Activated CD4-positive, alpha-beta T cell treated with anti-CD3 and anti-CD28 coated beads, Interleukin-2, amount 10 ng/mL, durations not matched to agents 24 days and 14 days (primary cell): ENCODE measurements around the gene GSK3B. TPM values are rescaled to one million over a fixed set of nuclear protein-coding genes. Genes with fewer than 3 reads are reported as not detected.

Source experiments
- DNase-seq: peaks from one replicate; pipeline ENCODE4 v3.0.0; 2022
- H3K27ac Mint-ChIP-seq: one replicate; pipeline ENCODE4 v1.8.0; 2022; ENCODE audit warnings: mild to moderate bottlenecking, mixed read lengths
- H3K27me3 Mint-ChIP-seq: one replicate; pipeline ENCODE4 v1.8.0; 2022; ENCODE audit warnings: mixed read lengths
- H3K36me3 Mint-ChIP-seq: one replicate; pipeline ENCODE4 v1.8.0; 2022; ENCODE audit warnings: low read depth, mild to moderate bottlenecking, mixed read lengths
- H3K4me1 Mint-ChIP-seq: one replicate; pipeline ENCODE4 v1.8.0; 2021; ENCODE audit warnings: mixed read lengths
- H3K4me3 Mint-ChIP-seq: one replicate; pipeline ENCODE4 v1.8.0; 2022; ENCODE audit warnings: mild to moderate bottlenecking, moderate library complexity, mixed read lengths
- H3K9me3 Mint-ChIP-seq: one replicate; pipeline ENCODE4 v1.8.0; 2021; ENCODE audit warnings: mixed read lengths
- intact Hi-C: fragments of 100-400 bp; cut with micrococcal nuclease; formaldehyde crosslinking; loops from one replicate; pipeline ENCODE4 v1.15.1; 2023
- total RNA-seq: library from RNA; stranded (reverse); gene quantifications from 2 replicates; pipeline ENCODE4 v1.2.3, GENCODE V29; 2022

GSK3B gene
- total RNA-seq, 1 donor from 2014 or later, result 37.1 TPM

- Mint-ChIP-seq H3K4me3 (no peak overlapping the region), H3K27me3 (peaks cover 27% of the 10 kb centered on the region), H3K4me1 (no peaks in the 10 kb centered on the region), H3K27ac (no peak overlapping the region), H3K9me3 (no peaks in the 10 kb centered on the region), H3K36me3 (no peaks in the 10 kb centered on the region)
- no peak for DNase-seq
- intact Hi-C loops, result no loop called here
Observed at GRCh38 chr3:119800844-119801243, 293.4 kb downstream of the GSK3B start.

- no peaks in the 10 kb centered on the region for H3K4me1 Mint-ChIP-seq
Observed at GRCh38 chr3:119796785-119797184, 297.5 kb downstream of the GSK3B start.

GRCh38 chr3:119796368-119796767 lies 297.9 kb downstream of the GSK3B start:
- Mint-ChIP-seq H3K4me1 (no peaks in the 10 kb centered on the region), H3K4me3 (no peak overlapping the region), H3K27ac (no peak overlapping the region), H3K9me3 (no peaks in the 10 kb centered on the region), H3K36me3 (no peaks in the 10 kb centered on the region), H3K27me3 (peaks cover 26% of the 10 kb centered on the region)
- DNase-seq, result no peak
- intact Hi-C loops, result no loop called here

More at GRCh38 chr3:119796785-119797184, 297.5 kb downstream of the GSK3B start:
- Mint-ChIP-seq H3K9me3 (no peaks in the 10 kb centered on the region), H3K27me3 (peaks cover 28% of the 10 kb centered on the region), H3K36me3 (no peaks in the 10 kb centered on the region), H3K4me3 (no peak overlapping the region), H3K27ac (no peak overlapping the region)
- DNase-seq, result no peak
- intact Hi-C loops, result no loop called here

GRCh38 chr3:119795849-119796248 lies 298.4 kb downstream of the GSK3B start:
- DNase-seq, result no peak
- H3K4me3 Mint-ChIP-seq, result no peak overlapping the region
- peaks cover 23% of the 10 kb centered on the region for H3K27me3 Mint-ChIP-seq
- intact Hi-C loops, result no loop called here
- H3K27ac Mint-ChIP-seq, result no peak overlapping the region
- H3K36me3 Mint-ChIP-seq, result no peaks in the 10 kb centered on the region
- no peaks in the 10 kb centered on the region for H3K9me3 Mint-ChIP-seq
- H3K4me1 Mint-ChIP-seq, result no peaks in the 10 kb centered on the region

- intact Hi-C loops, result no loop called here
- Mint-ChIP-seq H3K27me3 (peaks cover 19% of the 10 kb centered on the region), H3K4me3 (no peak overlapping the region), H3K4me1 (no peaks in the 10 kb centered on the region), H3K27ac (no peak overlapping the region), H3K36me3 (no peaks in the 10 kb centered on the region), H3K9me3 (no peaks in the 10 kb centered on the region)
- no peak for DNase-seq
Observed at GRCh38 chr3:119794971-119795612, 299.2 kb downstream of the GSK3B start.

- intact Hi-C loops, result no loop called here
- no peak for DNase-seq
- Mint-ChIP-seq H3K36me3 (no peaks in the 10 kb centered on the region), H3K27me3 (peaks cover 17% of the 10 kb centered on the region), H3K4me3 (no peak overlapping the region), H3K4me1 (no peaks in the 10 kb centered on the region), H3K27ac (no peak overlapping the region), H3K9me3 (no peaks in the 10 kb centered on the region)
Observed at GRCh38 chr3:119794401-119794800, 299.8 kb downstream of the GSK3B start.

- no peak overlapping the region for H3K4me3 Mint-ChIP-seq
- H3K9me3 Mint-ChIP-seq, result no peaks in the 10 kb centered on the region
- H3K27ac Mint-ChIP-seq, result no peak overlapping the region
- H3K4me1 Mint-ChIP-seq, result no peaks in the 10 kb centered on the region
- DNase-seq, result no peak
- intact Hi-C loops, result no loop called here
- H3K36me3 Mint-ChIP-seq, result no peaks in the 10 kb centered on the region
- peaks cover 11% of the 10 kb centered on the region for H3K27me3 Mint-ChIP-seq
Observed at GRCh38 chr3:119792270-119792669, 302.0 kb downstream of the GSK3B start.

- DNase-seq, result no peak
Observed at GRCh38 chr3:119790369-119790768, 303.9 kb downstream of the GSK3B start.

GRCh38 chr3:119786409-119786808 lies 307.8 kb downstream of the GSK3B start:
- Mint-ChIP-seq H3K4me1 (no peaks in the 10 kb centered on the region), H3K36me3 (no peaks in the 10 kb centered on the region), H3K4me3 (no peak overlapping the region), H3K9me3 (no peaks in the 10 kb centered on the region), H3K27ac (no peak overlapping the region), H3K27me3 (peaks cover 3% of the 10 kb centered on the region)
- peak; percentile 26 for DNase-seq
- intact Hi-C loops, result no loop called here

More at GRCh38 chr3:119790369-119790768, 303.9 kb downstream of the GSK3B start:
- Mint-ChIP-seq H3K9me3 (no peaks in the 10 kb centered on the region), H3K27me3 (peaks cover under 1% of the 10 kb centered on the region), H3K27ac (no peak overlapping the region), H3K4me3 (no peak overlapping the region), H3K36me3 (no peaks in the 10 kb centered on the region), H3K4me1 (no peaks in the 10 kb centered on the region)
- intact Hi-C loops, result no loop called here

- H3K27ac Mint-ChIP-seq, result no peak overlapping the region
- intact Hi-C loops, result no loop called here
Observed at GRCh38 chr3:119783883-119784282, 310.4 kb downstream of the GSK3B start.

GRCh38 chr3:119783255-119783654 lies 311.0 kb downstream of the GSK3B start:
- H3K4me3 Mint-ChIP-seq, result no peak overlapping the region
- intact Hi-C loops, result no loop called here

More at GRCh38 chr3:119783883-119784282, 310.4 kb downstream of the GSK3B start:
- no peak for DNase-seq
- Mint-ChIP-seq H3K36me3 (no peaks in the 10 kb centered on the region), H3K4me1 (peaks cover 3% of the 10 kb centered on the region), H3K4me3 (no peak overlapping the region), H3K9me3 (no peaks in the 10 kb centered on the region), H3K27me3 (peaks cover 3% of the 10 kb centered on the region)

GRCh38 chr3:119782460-119782859 lies 311.8 kb downstream of the GSK3B start:
- no peak overlapping the region for H3K27ac Mint-ChIP-seq
- H3K4me1 Mint-ChIP-seq, result peaks cover 3% of the 10 kb centered on the region
- H3K4me3 Mint-ChIP-seq, result no peak overlapping the region
- no peaks in the 10 kb centered on the region for H3K36me3 Mint-ChIP-seq
- DNase-seq, result no peak
- H3K9me3 Mint-ChIP-seq, result no peaks in the 10 kb centered on the region
- intact Hi-C loops, result no loop called here
- H3K27me3 Mint-ChIP-seq, result peaks cover 3% of the 10 kb centered on the region

More at GRCh38 chr3:119783255-119783654, 311.0 kb downstream of the GSK3B start:
- no peak overlapping the region for H3K27ac Mint-ChIP-seq
- no peaks in the 10 kb centered on the region for H3K9me3 Mint-ChIP-seq
- no peaks in the 10 kb centered on the region for H3K36me3 Mint-ChIP-seq
- H3K4me1 Mint-ChIP-seq, result peaks cover 3% of the 10 kb centered on the region
- no peak for DNase-seq
- H3K27me3 Mint-ChIP-seq, result peaks cover 3% of the 10 kb centered on the region

- Mint-ChIP-seq H3K36me3 (no peaks in the 10 kb centered on the region), H3K4me1 (peaks cover 3% of the 10 kb centered on the region), H3K27ac (no peak within 1 kb of the TSS), H3K4me3 (no peak within 1 kb of the TSS), H3K27me3 (peaks cover 3% of the 10 kb centered on the region), H3K9me3 (peaks cover under 1% of the 10 kb centered on the region)
- intact Hi-C loops, result no loop called here
- DNase-seq, result no peak
Observed at GRCh38 chr3:119781330-119782198, 312.7 kb downstream of the GSK3B start, which contains the start of gene NR1I2. Gene NR1I2, plus strand, starts transcription at chr3:119782101.

- H3K36me3 Mint-ChIP-seq, result no peaks in the 10 kb centered on the region
- H3K27me3 Mint-ChIP-seq, result peaks cover 3% of the 10 kb centered on the region
- no peak for DNase-seq
- no peak overlapping the region for H3K27ac Mint-ChIP-seq
- intact Hi-C loops, result no loop called here
- H3K9me3 Mint-ChIP-seq, result peaks cover 6% of the 10 kb centered on the region
- H3K4me1 Mint-ChIP-seq, result peaks cover 3% of the 10 kb centered on the region
- H3K4me3 Mint-ChIP-seq, result no peak overlapping the region
Observed at GRCh38 chr3:119779731-119780383, 314.4 kb downstream of the GSK3B start.
